GM04504 (cell line): ENCODE measurements around the gene FOXL2.
A peak's percentile ranks its signal among the peaks of the same experiment; 100 is the strongest.

ENCODE experiments used
- DNase-seq: peaks from one replicate; pipeline ENCODE4 v3.0.0-alpha.2; 2012; ENCODE audit warnings: low read depth

The FOXL2 gene

GRCh38 chr3:138946663-138947494, at the start of gene FOXL2, which contains the start of gene FOXL2NB:
TSS of gene FOXL2 (minus strand) at chr3:138947137. CDS start at chr3:138946722, 415 bp downstream.
TSS of gene FOXL2NB (plus strand) at chr3:138947217. CDS start at chr3:138947365, 148 bp downstream.
- peak; percentile 76 for DNase-seq

DNA sequence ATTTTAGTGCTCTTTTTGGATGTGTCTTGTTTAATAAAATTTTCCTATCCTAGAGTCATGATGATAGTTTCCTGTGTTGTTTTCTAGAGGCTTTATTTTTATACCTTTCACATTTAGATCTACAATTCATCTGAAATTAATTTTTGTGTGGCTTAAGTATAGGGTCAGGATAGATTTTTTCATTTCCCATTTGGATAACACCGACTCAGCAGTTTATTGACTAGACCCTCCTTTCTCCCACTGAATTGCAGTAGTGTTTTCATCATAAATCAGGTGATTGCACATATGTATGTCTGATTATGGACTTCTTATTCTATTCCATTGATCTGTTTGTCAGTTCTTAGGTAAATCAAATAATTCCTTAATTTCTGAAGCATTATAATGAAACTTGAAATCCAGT, 48.8 kb upstream of the FOXL2 start:
- no peak for DNase-seq

- no peak for DNase-seq
Measured at GRCh38 chr3:138987181-138987580, 40.2 kb upstream of the FOXL2 start.

GRCh38 chr3:138985932-138986331, 39.0 kb upstream of the FOXL2 start:
- no peak for DNase-seq

DNA sequence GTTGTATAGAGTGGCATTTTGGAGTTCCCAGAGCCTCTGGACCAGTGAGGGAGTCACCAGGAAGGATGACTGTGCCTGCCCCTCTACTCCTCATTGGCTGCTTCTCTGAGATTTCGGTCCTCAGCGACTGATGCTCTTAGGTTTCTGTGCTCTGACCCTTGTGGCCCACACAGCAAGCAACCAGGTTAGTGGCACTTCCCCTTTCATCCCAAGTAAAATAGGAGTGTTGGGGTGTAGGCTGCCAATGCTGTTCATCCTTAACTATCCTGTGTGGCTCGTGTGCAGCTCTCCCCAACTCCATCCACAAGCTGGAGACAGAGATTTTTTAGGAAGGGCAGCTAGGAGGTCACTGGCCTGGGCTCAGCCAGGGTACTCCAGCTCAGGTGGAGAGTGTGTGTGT, 37.9 kb upstream of the FOXL2 start:
- DNase-seq = no peak

GRCh38 chr3:138976047-138976446, 29.1 kb upstream of the FOXL2 start:
- no peak for DNase-seq

- DNase-seq = no peak
Measured at GRCh38 chr3:138975351-138975750, 28.4 kb upstream of the FOXL2 start.

DNA sequence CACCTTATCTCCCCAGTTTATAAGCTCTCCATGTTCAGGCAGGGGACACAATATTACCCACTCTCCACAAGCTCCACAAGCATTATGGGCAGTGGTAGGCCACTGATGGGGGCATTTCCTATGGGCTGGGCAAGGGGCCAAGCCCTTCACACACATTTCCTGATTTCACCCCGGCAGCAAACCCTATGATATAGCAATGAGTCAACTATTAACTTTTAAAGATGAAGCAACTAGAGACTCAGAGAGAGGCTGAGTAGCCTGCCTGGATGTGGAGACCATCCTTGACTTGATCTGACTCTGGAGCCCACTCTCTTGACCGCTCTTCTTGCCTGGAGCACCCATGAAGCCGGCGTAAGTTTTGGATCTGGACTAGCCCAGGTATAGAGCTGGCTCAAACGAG, 27.5 kb upstream of the FOXL2 start:
- DNase-seq = no peak

- no peak for DNase-seq
Measured at GRCh38 chr3:138972941-138973340, 26.0 kb upstream of the FOXL2 start.

- DNase-seq = no peak
Measured at GRCh38 chr3:138971766-138972320, 24.9 kb upstream of the FOXL2 start.

DNA sequence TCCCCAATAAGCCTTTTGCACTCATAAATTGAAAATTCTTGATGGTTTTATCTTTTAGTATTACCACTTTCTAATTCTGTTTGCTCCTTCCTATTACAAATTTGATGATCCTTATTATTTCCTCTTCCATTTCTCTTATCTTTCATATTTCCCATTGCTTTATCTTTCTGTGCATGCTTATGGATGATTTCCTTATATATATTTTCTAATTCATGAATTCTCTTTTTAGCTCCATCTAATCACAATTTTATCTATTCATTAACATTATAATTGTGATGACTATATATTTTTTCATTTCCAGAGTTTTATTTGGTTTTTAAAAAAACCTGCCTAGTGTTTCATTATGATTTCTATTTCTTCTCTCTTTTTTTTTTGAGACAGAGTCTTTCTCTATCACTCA, 18.0 kb upstream of the FOXL2 start:
- no peak for DNase-seq

GRCh38 chr3:138964264-138964663, 17.3 kb upstream of the FOXL2 start:
- DNase-seq = no peak

DNA sequence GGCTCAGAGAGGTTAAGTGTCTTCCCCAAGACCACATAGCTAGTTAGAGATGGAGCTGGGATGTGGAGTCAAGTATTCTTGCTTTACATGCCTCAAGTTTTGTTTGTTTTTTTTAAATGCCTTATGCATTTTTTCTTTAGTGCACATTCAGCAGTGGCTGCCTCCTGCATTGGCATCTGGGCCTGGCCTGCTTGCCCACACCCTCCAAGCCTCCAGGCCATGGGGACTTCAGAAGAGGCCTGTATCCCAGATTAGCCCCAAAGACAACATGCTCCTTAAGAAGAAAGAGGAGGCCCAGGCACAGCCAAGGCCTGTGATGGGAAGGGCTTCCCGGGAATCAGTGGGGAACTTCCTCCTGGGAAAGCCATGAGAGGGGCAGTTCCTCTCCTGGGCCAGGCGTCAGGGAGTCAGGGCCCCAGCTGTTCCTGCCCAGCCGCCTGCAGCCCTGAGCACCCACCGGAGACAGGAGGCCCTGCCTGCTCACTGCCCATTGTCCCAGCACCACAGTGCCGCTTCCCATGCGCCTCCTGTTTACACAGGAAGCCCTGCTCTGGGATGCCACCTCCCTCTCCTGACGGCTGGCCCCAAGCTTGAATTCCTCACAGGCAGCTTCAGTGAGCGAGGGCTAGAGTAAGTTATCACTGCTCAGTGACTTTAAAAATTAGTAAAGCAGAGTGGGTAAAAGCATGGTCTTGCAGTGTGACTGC, 16.1 kb upstream of the FOXL2 start:
- DNase-seq = no peak

DNA sequence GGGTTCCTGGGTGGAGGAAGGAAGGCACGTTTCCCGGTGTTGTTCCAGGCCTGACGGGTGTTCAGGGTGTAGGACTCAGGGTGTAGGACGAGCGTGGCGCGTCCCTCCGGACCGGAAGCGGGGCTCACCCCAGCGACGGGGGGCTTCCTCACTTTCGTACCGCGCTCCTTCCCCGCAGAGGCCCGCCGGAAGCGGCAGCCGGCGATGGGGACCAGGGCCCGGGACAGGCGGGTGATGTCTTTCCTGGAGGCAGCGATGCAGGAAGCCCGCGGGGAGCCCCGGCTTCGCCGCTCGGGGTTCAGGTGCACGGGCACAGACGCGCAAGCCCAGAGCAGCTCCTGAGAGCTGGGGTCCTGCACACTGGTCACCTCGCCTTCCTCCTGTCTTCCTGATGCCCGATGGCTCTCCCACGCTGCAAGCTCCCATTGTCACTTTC, 13.5 kb upstream of the FOXL2 start:
- no peak for DNase-seq

- no peak for DNase-seq
Measured at GRCh38 chr3:138950701-138951100, 3.8 kb upstream of the FOXL2 start.

DNA sequence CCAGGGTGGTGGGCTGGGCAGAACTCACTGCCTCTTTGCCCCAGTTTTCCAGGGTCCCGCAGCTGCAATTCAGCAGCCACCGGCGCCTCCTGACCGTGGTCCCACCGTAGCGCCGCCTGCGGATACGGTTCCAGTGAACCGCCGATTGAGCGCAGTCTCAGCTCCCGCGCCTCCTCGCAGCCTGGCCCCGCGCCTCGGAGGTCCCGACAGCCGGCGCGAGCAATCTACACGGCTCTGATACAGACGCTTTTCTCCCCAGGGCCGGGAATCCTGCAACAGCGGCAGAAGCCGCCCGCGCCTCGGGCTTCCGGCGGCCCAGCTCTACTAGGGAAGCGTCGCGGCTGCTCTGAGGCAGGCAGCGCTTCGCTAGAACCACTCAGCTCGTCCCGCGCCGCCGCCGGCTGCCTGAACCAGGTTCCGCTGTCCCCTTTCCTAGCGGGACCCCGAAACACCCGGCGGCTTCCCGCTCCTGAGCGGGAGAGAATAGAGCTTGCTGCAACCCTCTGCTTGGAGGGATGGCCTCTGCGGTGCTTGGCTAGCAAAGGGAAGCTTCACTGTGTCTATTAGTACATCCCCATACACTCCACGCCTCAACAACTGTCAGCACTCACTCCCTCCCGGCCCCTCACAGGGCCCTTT, 3.2 kb upstream of the FOXL2 start:
- no peak for DNase-seq

GRCh38 chr3:138949445-138950005, 2.6 kb upstream of the FOXL2 start:
- no peak for DNase-seq

DNA sequence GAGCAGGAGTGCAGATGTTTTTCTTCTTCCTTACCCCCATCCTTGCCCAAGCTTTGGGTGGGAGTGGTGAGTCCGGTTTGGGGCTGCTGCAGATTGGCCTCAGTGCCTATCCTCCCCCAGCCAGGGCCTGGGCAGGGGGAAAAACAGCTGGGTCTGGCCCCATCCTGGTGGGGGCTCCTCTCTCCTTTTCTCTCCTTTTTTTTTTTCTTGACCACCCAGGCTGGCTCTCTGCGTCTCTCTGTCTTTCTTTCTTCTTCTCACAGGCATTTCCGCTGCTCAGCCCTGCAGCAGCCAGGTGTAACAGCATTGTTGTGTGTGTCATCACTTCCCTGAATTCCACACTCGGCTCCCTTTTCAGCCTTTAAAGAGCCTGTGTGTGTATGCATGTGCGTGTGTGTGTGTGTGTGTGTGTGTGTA, 2.1 kb upstream of the FOXL2 start:
- no peak for DNase-seq

DNA sequence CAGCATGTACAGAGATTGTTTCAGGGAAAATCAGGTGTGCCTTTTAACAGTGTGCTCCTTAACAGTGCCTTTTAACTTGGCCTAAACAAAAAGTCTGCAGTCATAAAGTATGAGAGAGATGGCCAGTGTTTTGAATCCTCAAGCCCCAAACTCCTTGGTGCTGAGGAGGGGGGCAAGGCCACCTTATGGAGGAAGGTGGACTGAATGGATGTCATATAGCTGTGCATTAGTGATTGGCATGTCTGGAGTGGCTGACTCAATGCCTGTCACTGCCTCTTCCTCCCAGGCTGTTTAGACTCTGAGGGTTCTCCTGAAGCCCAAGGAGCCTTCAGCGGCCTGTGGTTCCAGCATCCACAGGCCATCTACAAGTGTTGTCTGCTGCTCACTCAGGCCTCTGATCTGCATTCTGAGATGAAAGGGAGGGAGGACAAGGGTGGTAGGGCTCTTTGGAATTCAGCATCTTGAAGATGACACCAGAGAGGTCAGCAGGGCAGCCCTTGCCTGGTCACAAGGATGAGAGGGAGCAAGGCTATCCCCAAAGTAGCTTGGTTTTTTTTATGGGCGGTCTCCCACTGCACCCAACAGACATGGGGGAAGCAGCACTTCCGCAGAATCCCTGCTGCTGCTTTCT, 1.5 kb upstream of the FOXL2 start:
- no peak for DNase-seq

DNA sequence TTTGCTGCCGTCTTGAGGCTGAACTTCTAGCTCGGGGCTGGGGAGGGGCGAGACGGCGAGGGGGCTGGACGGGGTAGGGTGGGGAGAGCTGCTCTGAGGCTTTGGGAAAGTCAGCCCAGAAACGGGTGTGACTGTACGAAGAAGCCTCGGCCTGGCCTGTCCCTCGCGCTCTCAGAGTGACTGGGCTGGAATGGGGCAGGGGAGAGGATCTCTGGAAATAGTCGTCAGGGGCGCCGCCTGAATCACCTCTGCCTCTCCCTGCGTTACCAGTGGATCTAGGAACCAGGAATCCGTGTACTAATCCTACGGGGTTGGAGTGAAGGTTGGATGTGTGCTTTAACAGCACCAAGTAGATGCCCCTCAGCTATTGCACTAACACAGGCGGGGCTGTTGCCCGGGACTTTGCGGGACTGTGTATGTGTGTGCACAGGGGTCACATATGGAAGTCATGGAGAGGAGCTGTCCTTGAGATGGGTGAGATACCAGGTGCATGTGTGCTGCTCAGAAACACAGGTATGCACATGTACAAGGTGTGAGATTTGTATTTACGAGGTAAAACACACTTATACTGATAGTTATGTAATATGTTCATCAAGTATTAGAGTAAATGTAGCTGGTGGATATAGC, 671 bp upstream of the FOXL2 start:
- DNase-seq = no peak
